ENCODE results near the gene WDFY3.
A peak's percentile ranks its signal among the peaks of the same experiment; 100 is the strongest.

Gene WDFY3

GRCh38 chr4:84948056-84948455 lies 18.4 kb downstream of the WDFY3 start:
- DNase-seq (ENCODE audit: low spot score): no peak

GRCh38 chr4:84944947-84945346 lies 21.5 kb downstream of the WDFY3 start:
- no peak for DNase-seq (ENCODE audit: low spot score)

- DNase-seq (ENCODE audit: low spot score): no peak
Measured at GRCh38 chr4:84940960-84941359, 25.5 kb downstream of the WDFY3 start.

- DNase-seq (ENCODE audit: low spot score): no peak
Measured at GRCh38 chr4:84939113-84939512, 27.4 kb downstream of the WDFY3 start.

- peak; percentile 34 for DNase-seq (ENCODE audit: low spot score)
Measured at GRCh38 chr4:84938316-84938715, 28.2 kb downstream of the WDFY3 start.

GRCh38 chr4:84937381-84937977 lies 29.0 kb downstream of the WDFY3 start:
- DNase-seq (ENCODE audit: low spot score): no peak

- no peak for DNase-seq (ENCODE audit: low spot score)
Measured at GRCh38 chr4:84936123-84936522, 30.4 kb downstream of the WDFY3 start.

GRCh38 chr4:84932462-84932861 lies 34.0 kb downstream of the WDFY3 start:
- DNase-seq (ENCODE audit: low spot score): no peak

- DNase-seq (ENCODE audit: low spot score): no peak
Measured at GRCh38 chr4:84931961-84932360, 34.5 kb downstream of the WDFY3 start.

- no peak for DNase-seq (ENCODE audit: low spot score)
Measured at GRCh38 chr4:84931274-84931673, 35.2 kb downstream of the WDFY3 start.

- DNase-seq (ENCODE audit: low spot score): no peak
Measured at GRCh38 chr4:84928089-84928488, 38.4 kb downstream of the WDFY3 start.

GRCh38 chr4:84927428-84927827 lies 39.1 kb downstream of the WDFY3 start:
- DNase-seq (ENCODE audit: low spot score): no peak

- no peak for DNase-seq (ENCODE audit: low spot score)
Measured at GRCh38 chr4:84925558-84925957, 40.9 kb downstream of the WDFY3 start.

GRCh38 chr4:84924434-84924833 lies 42.1 kb downstream of the WDFY3 start:
- DNase-seq (ENCODE audit: low spot score): no peak

- DNase-seq (ENCODE audit: low spot score): no peak
Measured at GRCh38 chr4:84920617-84921016, 45.9 kb downstream of the WDFY3 start.

- DNase-seq (ENCODE audit: low spot score): no peak
Measured at GRCh38 chr4:84917869-84918600, 48.5 kb downstream of the WDFY3 start.

GRCh38 chr4:84917086-84917821 lies 49.2 kb downstream of the WDFY3 start:
- peak; percentile 39 for DNase-seq (ENCODE audit: low spot score)

GRCh38 chr4:84916227-84916626 lies 50.3 kb downstream of the WDFY3 start:
- DNase-seq (ENCODE audit: low spot score): no peak

GRCh38 chr4:84915396-84915780 lies 51.1 kb downstream of the WDFY3 start:
- no peak for DNase-seq (ENCODE audit: low spot score)

- no peak for DNase-seq (ENCODE audit: low spot score)
Measured at GRCh38 chr4:84914686-84915395, 51.6 kb downstream of the WDFY3 start.

- DNase-seq (ENCODE audit: low spot score): no peak
Measured at GRCh38 chr4:84913176-84913575, 53.3 kb downstream of the WDFY3 start.

- no peak for DNase-seq (ENCODE audit: low spot score)
Measured at GRCh38 chr4:84912741-84913140, 53.7 kb downstream of the WDFY3 start.

GRCh38 chr4:84908876-84909275 lies 57.6 kb downstream of the WDFY3 start:
- DNase-seq (ENCODE audit: low spot score): no peak

All from Ammon's horn (tissue), 1 donor.